GM12878 (cell line): ENCODE data around the gene KLHL9. TPM values are rescaled to one million over a fixed set of nuclear protein-coding genes. Genes with fewer than 3 reads are reported as not detected.

Experiments
- ATAC-seq: fragments of 200-7000 bp; cut with Tn5 transposase; 3 replicates; pipeline ENCODE4 v1.9.1; 2020; ENCODE audit warnings: mild to moderate bottlenecking, moderate library complexity
- BruUV-seq: library from RNA; stranded (reverse); fragments of 400-500 nt; replicated peaks from 2 replicates; lab custom pipeline; 2021; lab: Mats Ljungman, UMichigan
- CTCF ChIA-PET: fragments of 300-600 bp; sonication (Branson Sonifier 250); formaldehyde crosslinking; extraction: SDS; loops from one replicate; lab custom pipeline; 2021; ENCODE audit warnings: inconsistent platforms; lab: Yijun Ruan, JAX
- POLR2A ChIA-PET: fragments of 350-600 bp; formaldehyde crosslinking; extraction: SDS; loops from one replicate; lab custom pipeline; 2021; ENCODE audit warnings: inconsistent platforms; lab: Charles Lee
- RAD21 ChIA-PET: fragments of 300-600 bp; sonication (Branson Sonifier 250); formaldehyde crosslinking; loops from one replicate; lab custom pipeline; 2023; ENCODE audit warnings: antibody characterized with exemption; ENCODE audit not compliant: unreplicated experiment; lab: Charles Lee
- SMC1A ChIA-PET: fragments of 300-600 bp; sonication (Branson Sonifier 250); formaldehyde crosslinking; loops from one replicate; lab custom pipeline; 2023; ENCODE audit not compliant: unreplicated experiment, uncharacterized antibody; lab: Charles Lee
- DNase-seq: peaks from one replicate; pipeline ENCODE4 v3.0.0-alpha.2; 2011; ENCODE audit warnings: low read depth, low spot score
- FAIRE-seq: peaks from 3 replicates; lab custom pipeline; 2011; peaks lifted over from hg19 to GRCh38; lab: Jason Lieb, UNC
- H2AFZ ChIP-seq: 2 replicates; pipeline ENCODE4 v1.6.0; 2011; ENCODE audit warnings: low read depth, low read length, control low read depth; ENCODE audit not compliant: control insufficient read depth
- H3K27ac ChIP-seq: 2 replicates; pipeline ENCODE4 v1.5.1; 2011; ENCODE audit warnings: control low read depth; ENCODE audit not compliant: control insufficient read depth, insufficient read depth
- H3K27me3 ChIP-seq, 2 experiments: replicated peaks in 1 of 2; 2 replicates each; pipeline versions ENCODE4 v1.6.0 to v1.6.1; 2011; ENCODE audit warnings: low read length in 1 of 2; ENCODE audit not compliant: control insufficient read depth in 2 of 2, insufficient read depth in 2 of 2
- H3K36me3 ChIP-seq, 2 experiments: 2 replicates each; pipeline ENCODE4 v1.5.1; 2011; ENCODE audit warnings: low read length in 1 of 2; ENCODE audit not compliant: control insufficient read depth in 2 of 2, insufficient read depth in 2 of 2
- H3K4me1 ChIP-seq: 2 replicates; pipeline ENCODE4 v1.6.1; 2011; ENCODE audit warnings: mild to moderate bottlenecking, low read length, moderate library complexity, mixed read lengths; ENCODE audit not compliant: control insufficient read depth, insufficient read depth
- H3K4me2 ChIP-seq: 2 replicates; pipeline ENCODE4 v1.6.0; 2011; ENCODE audit warnings: control low read depth; ENCODE audit not compliant: control insufficient read depth, insufficient read depth
- H3K4me3 ChIP-seq: fragments of 200-600 bp; sonication (generic); 2 replicates; pipeline ENCODE4 v1.5.1; 2016
- H3K79me2 ChIP-seq: 2 replicates; pipeline ENCODE4 v1.6.0; 2011; ENCODE audit warnings: low read length; ENCODE audit not compliant: control insufficient read depth, insufficient read depth
- H3K9ac ChIP-seq: 2 replicates; pipeline ENCODE4 v1.8.0; 2011; ENCODE audit warnings: low read length, control low read depth, mixed read lengths; ENCODE audit not compliant: control insufficient read depth, insufficient read depth
- H3K9me3 ChIP-seq: replicated peaks from 3 replicates; pipeline ENCODE4 v1.5.1; 2011; ENCODE audit warnings: mild to moderate bottlenecking, low read length; ENCODE audit not compliant: control insufficient read depth, insufficient read depth
- H4K20me1 ChIP-seq: 2 replicates; pipeline ENCODE4 v1.6.0; 2011; ENCODE audit not compliant: control insufficient read depth, insufficient read depth
- ATF7 ChIP-seq: fragments of 450-650 bp; IDR thresholded peaks from 2 replicates; pipeline ENCODE4 v1.6.1; 2016; ENCODE audit warnings: low read depth, mild to moderate bottlenecking
- IKZF1 ChIP-seq: fragments of 450-650 bp; conservative IDR thresholded peaks from 2 replicates; pipeline ENCODE4 v1.6.1; 2017; ENCODE audit warnings: antibody characterized with exemption, mild to moderate bottlenecking
- IRF4 ChIP-seq: IDR thresholded peaks from 2 replicates; pipeline ENCODE4 v1.6.1; 2011; ENCODE audit warnings: low read depth, low read length
- MTA2 ChIP-seq: fragments of 450-650 bp; IDR thresholded peaks from 2 replicates; pipeline ENCODE4 v1.6.1; 2016; ENCODE audit warnings: low read depth, mild to moderate bottlenecking, moderate library complexity
- NFIC ChIP-seq: IDR thresholded peaks from 2 replicates; pipeline ENCODE4 v1.6.1; 2012; ENCODE audit warnings: low read depth, mild to moderate bottlenecking, inconsistent platforms, low read length, moderate library complexity
- NR2F1 ChIP-seq: fragments of 450-650 bp; conservative IDR thresholded peaks from 2 replicates; pipeline ENCODE4 v1.6.1; 2017; ENCODE audit warnings: mild to moderate bottlenecking
- RAD51 ChIP-seq: fragments of 450-650 bp; IDR thresholded peaks from 2 replicates; pipeline ENCODE4 v1.6.1; 2016; ENCODE audit warnings: moderate library complexity, mild to moderate bottlenecking, inconsistent platforms
- RUNX3 ChIP-seq: IDR thresholded peaks from 2 replicates; pipeline ENCODE4 v1.6.1; 2012; ENCODE audit warnings: low read length, inconsistent platforms
- TBL1XR1 ChIP-seq: IDR thresholded peaks from 2 replicates; pipeline ENCODE4 v1.6.1; 2012; ENCODE audit warnings: low read depth, low read length, improper control_type of control experiment
- ZNF207 ChIP-seq: fragments of 450-650 bp; IDR thresholded peaks from 2 replicates; pipeline ENCODE4 v1.6.1; 2014; ENCODE audit warnings: antibody characterized with exemption, mild to moderate bottlenecking, borderline replicate concordance
- ZNF24 ChIP-seq: fragments of 450-650 bp; IDR thresholded peaks from 2 replicates; pipeline ENCODE4 v1.6.1; 2017; ENCODE audit warnings: antibody characterized with exemption, mild to moderate bottlenecking
- WGBS: methylation state at CpG from one replicate; pipeline ENCODE4 v1.1.6; 2016; ENCODE audit warnings: low lambda C conversion rate; ENCODE audit not compliant: insufficient replicate concordance, insufficient coverage; ENCODE audit errors: missing lambda C conversion rate; 5-methylcytosine and 5-hydroxymethylcytosine counted together
- in situ Hi-C: fragments of 300-500 bp; cut with MboI; formaldehyde crosslinking; loops from 9 replicates; pipeline ENCODE4 v1.14.3; 2018; ENCODE audit warnings: mixed read lengths
- intact Hi-C: fragments of 100-400 bp; cut with micrococcal nuclease; formaldehyde crosslinking; loops from one replicate; pipeline ENCODE4 v1.14.2; 2022; ENCODE audit not compliant: unreplicated experiment
- polyA plus RNA-seq, 11 experiments: library from polyadenylated mRNA; depleted of rRNA in 4 of 11; unstranded in 6 of 11; stranded (reverse) in 5 of 11; fragments of >200 nt; fragmentation: Nextera tagmentation in 4 of 11; fragmentation: Illumina TruSeq in 1 of 11; extraction: Ambion mirVana in 4 of 11; extraction: Trizol in 1 of 11; gene quantifications; 1 replicate in 1 of 11; 2 replicates in 10 of 11; pipeline versions ENCODE4 v1.2.1 to v1.2.3, GENCODE V29; 2011 to 2016; ENCODE audit warnings: inconsistent platforms in 2 of 11, missing spikeins in 2 of 11, low read depth in 1 of 11
- total RNA-seq, 4 experiments: library from RNA; depleted of rRNA in 3 of 4; stranded (reverse); fragments of >200 nt in 3 of 4; fragmentation: Illumina TruSeq in 1 of 4; extraction: Trizol in 1 of 4; gene quantifications; 2 replicates each; pipeline versions ENCODE4 v1.2.1 to v1.2.3, GENCODE V29; 2013 to 2021
- TF ChIP-seq, protein P1 (sequence below): IDR thresholded peaks from 2 replicates; pipeline ENCODE4 v1.6.1; 2011; ENCODE audit warnings: borderline replicate concordance, low read depth, mild to moderate bottlenecking, moderate library complexity, mixed read lengths, low read length; ENCODE audit not compliant: insufficient read depth; ENCODE audit errors: extremely low read length
- TF ChIP-seq, protein P2 (sequence below): fragments of 450-650 bp; IDR thresholded peaks from 2 replicates; pipeline ENCODE4 v1.6.1; 2018; ENCODE audit warnings: borderline replicate concordance, mild to moderate bottlenecking; ENCODE audit not compliant: partially characterized antibody
- TF ChIP-seq, protein P3 (sequence below): fragments of 450-650 bp; IDR thresholded peaks from 2 replicates; pipeline ENCODE4 v1.6.1; 2017; ENCODE audit warnings: low read depth, mild to moderate bottlenecking, moderate library complexity

KLHL9 gene
- total and polyA plus RNA-seq, 10 of the 15 experiments (the other 5 are each of a cell fraction or from before 2014, with no cell fraction given), result 3.8 to 37.7 (median 17.4) TPM

DNA sequence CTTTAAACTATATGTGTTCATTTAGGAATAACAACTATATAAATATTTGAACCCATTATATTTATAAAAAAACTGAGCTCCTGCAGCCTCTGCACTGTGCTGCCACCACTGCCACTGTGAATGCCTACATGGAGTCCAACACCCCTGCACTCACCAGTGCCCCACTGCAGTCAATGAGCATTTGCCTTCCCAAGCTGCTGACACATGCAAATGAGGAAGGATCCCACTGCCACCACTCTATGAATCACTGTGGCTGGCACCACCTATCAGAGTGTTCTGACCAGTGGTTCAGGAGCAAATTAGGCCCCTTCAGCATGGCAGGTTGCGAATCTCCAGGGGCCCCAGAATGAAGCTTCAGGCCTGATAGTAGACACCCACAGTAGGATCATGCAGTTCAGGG, 39.2 kb downstream of the KLHL9 start (continued):
- TF ChIP-seq, protein P1, sequence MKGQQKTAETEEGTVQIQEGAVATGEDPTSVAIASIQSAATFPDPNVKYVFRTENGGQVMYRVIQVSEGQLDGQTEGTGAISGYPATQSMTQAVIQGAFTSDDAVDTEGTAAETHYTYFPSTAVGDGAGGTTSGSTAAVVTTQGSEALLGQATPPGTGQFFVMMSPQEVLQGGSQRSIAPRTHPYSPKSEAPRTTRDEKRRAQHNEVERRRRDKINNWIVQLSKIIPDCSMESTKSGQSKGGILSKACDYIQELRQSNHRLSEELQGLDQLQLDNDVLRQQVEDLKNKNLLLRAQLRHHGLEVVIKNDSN, result no peak
- TF ChIP-seq, protein P2, sequence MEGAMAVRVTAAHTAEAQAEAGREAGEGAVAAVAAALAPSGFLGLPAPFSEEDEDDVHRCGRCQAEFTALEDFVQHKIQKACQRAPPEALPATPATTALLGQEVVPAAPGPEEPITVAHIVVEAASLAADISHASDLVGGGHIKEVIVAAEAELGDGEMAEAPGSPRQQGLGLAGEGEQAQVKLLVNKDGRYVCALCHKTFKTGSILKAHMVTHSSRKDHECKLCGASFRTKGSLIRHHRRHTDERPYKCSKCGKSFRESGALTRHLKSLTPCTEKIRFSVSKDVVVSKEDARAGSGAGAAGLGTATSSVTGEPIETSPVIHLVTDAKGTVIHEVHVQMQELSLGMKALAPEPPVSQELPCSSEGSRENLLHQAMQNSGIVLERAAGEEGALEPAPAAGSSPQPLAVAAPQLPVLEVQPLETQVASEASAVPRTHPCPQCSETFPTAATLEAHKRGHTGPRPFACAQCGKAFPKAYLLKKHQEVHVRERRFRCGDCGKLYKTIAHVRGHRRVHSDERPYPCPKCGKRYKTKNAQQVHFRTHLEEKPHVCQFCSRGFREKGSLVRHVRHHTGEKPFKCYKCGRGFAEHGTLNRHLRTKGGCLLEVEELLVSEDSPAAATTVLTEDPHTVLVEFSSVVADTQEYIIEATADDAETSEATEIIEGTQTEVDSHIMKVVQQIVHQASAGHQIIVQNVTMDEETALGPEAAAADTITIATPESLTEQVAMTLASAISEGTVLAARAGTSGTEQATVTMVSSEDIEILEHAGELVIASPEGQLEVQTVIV, result no peak

DNA sequence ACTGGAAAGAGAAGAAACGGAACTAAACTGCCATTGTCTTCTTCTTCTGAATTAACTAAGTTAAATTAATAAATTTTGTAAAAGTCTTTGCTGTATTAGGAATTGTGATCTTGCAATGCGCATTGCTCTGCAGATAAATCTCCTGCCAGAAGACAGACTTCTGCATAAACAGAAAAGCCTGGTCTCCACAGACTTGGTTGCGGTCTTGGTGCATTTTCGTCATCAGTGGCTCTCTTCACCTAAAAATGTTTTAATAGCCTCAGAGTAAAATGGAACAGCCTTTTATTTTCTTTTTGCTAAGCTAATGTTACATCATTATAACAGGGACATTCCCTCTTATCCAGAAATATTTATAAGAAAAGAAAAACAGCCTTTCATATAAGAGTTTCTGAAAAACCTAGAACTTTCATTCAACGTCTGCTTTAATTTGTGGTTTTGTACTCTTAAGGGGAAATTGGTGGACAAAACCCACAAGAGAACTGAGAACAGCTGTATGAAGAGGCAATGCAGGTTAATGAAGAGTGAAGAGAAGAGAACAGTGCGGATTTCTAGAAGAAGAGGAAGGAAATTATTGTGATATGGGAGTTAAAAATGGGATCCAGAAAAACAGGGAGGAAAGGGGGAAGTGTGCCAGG, 40.2 kb downstream of the KLHL9 start:
- Histone ChIP-seq H3K79me2 (no peaks in the 10 kb centered on the region), H3K4me2 (peak overlapping the region; percentile 38; the same call in 1 of the 2 replicates), H4K20me1 (no peaks in the 10 kb centered on the region), H3K9ac (no peak overlapping the region), H3K9me3 (no peaks in the 10 kb centered on the region), H3K4me1 (peaks cover 10% of the 10 kb centered on the region), H3K36me3 (no peaks in the 10 kb centered on the region), H3K27ac (no peak overlapping the region), H3K27me3 (no peaks in the 10 kb centered on the region; a peak in 1 of 4 replicates), H2AFZ (no peak overlapping the region), H3K4me3 (no peak overlapping the region)
- no TSS peak for BruUV-seq
- intact Hi-C loops, result no loop called here
- ChIA-PET SMC1A (interaction anchor here (0.7 to 2.3 kb wide), 4 partner anchors 28 to 40 kb away, joined by 4 to 7 read pairs (median 5); partner anchors contain the start of gene KLHL9), POLR2A (no interaction called here), CTCF (interaction anchor here (0.6 to 3.1 kb wide), 10 partner anchors 9 to 1803 kb away, joined by 3 to 15 read pairs (median 4); no protein-coding TSS in a partner anchor), RAD21 (interaction anchor here (1.1 to 1.9 kb wide), 3 partner anchors 27 to 43 kb away, joined by 4 to 6 read pairs (median 6); no protein-coding TSS in a partner anchor)
- in situ Hi-C loops, result no loop called here
- WGBS, result 13% methylated on average over 6 of the region's 6 CpGs
- FAIRE-seq (no peak), DNase-seq (peak; percentile 13), ATAC-seq (peak; percentile 93)
- TF ChIP-seq IKZF1 (peak; percentile 82), RUNX3 (peak; percentile 92), MTA2 (peak; percentile 97), RAD51 (no peak), IRF4 (no peak), ATF7 (peak; percentile 74), TBL1XR1 (no peak), NR2F1 (0 out of 2 replicates have a peak, but pooled peaks have one; percentile 36), ZNF207 (no peak), ZNF24 (0 out of 2 replicates have a peak, but pooled peaks have one; percentile 20), NFIC (peak; percentile 43; the same call in 1 of the 2 replicates)
- TF ChIP-seq, protein P3, sequence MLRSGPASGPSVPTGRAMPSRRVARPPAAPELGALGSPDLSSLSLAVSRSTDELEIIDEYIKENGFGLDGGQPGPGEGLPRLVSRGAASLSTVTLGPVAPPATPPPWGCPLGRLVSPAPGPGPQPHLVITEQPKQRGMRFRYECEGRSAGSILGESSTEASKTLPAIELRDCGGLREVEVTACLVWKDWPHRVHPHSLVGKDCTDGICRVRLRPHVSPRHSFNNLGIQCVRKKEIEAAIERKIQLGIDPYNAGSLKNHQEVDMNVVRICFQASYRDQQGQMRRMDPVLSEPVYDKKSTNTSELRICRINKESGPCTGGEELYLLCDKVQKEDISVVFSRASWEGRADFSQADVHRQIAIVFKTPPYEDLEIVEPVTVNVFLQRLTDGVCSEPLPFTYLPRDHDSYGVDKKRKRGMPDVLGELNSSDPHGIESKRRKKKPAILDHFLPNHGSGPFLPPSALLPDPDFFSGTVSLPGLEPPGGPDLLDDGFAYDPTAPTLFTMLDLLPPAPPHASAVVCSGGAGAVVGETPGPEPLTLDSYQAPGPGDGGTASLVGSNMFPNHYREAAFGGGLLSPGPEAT, result peak; percentile 89
- TF ChIP-seq, protein P2, result no peak
